Adrenal gland (tissue), 5 donors: ENCODE results near the gene COX6B1.

Experiments used
- POLR2A ChIP-seq, 2 donors: fragments of 450-650 bp; IDR thresholded peaks; one replicate each; pipeline ENCODE4 v1.6.1; 2017; ENCODE audit warnings: antibody characterized with exemption in 2 of 2, mild to moderate bottlenecking in 2 of 2, moderate library complexity in 1 of 2
- TF ChIP-seq, protein P1 (sequence below), 6 experiments: fragments of 450-650 bp in 4 of 6; fragments of 200-600 bp in 2 of 6; sonication (generic) in 1 of 6; IDR thresholded peaks; 1 replicate in 5 of 6; 2 replicates in 1 of 6; pipeline versions ENCODE4 v1.5.1 to v1.8.0; 2016 to 2021; ENCODE audit warnings: antibody characterized with exemption in 6 of 6, mild to moderate bottlenecking in 2 of 6, moderate library complexity in 1 of 6
- donor health status: DM: no; HTN: no; CAD: no.

DNA sequence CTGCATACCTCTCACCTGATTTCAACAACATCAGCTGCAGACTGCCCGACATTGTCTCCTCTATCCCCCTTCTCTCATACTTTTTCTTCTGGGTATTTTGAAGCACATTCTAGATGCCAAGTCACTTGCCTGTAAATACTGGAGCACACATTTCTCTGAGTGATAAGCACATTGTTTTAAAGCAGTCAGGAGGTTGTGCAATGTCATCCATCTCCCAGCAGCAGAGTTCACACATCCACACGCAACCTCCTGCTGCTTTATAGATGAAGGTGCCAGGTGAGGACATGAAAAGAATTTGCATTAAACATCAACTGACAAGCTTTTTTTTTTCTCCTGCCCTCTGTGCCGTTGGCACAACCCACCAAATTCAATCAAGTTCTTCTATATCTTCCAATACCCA lies 23.7 kb downstream of the COX6B1 start:
- no peak for TF ChIP-seq POLR2A (IDR thresholded peaks at IDR 0.05)
- TF ChIP-seq, protein P1, sequence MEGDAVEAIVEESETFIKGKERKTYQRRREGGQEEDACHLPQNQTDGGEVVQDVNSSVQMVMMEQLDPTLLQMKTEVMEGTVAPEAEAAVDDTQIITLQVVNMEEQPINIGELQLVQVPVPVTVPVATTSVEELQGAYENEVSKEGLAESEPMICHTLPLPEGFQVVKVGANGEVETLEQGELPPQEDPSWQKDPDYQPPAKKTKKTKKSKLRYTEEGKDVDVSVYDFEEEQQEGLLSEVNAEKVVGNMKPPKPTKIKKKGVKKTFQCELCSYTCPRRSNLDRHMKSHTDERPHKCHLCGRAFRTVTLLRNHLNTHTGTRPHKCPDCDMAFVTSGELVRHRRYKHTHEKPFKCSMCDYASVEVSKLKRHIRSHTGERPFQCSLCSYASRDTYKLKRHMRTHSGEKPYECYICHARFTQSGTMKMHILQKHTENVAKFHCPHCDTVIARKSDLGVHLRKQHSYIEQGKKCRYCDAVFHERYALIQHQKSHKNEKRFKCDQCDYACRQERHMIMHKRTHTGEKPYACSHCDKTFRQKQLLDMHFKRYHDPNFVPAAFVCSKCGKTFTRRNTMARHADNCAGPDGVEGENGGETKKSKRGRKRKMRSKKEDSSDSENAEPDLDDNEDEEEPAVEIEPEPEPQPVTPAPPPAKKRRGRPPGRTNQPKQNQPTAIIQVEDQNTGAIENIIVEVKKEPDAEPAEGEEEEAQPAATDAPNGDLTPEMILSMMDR (IDR thresholded peaks at IDR 0.05) = no peak
